K562 (cell line): ENCODE measurements around the gene YEATS2. TPM values are rescaled to one million over a fixed set of nuclear protein-coding genes. Genes with fewer than 3 reads are reported as not detected.

ENCODE experiments used
- ATAC-seq: fragments of 200-7000 bp; cut with Tn5 transposase; 3 replicates; pipeline ENCODE4 v1.9.1; 2020; ENCODE audit warnings: moderate library complexity
- BruUV-seq: library from RNA; stranded (reverse); fragments of 400-500 nt; replicated peaks from 2 replicates; lab custom pipeline; 2021; lab: Mats Ljungman, UMichigan
- CTCF ChIA-PET: fragments of 300-600 bp; formaldehyde crosslinking; extraction: SDS; loops from one replicate; lab custom pipeline; 2021; ENCODE audit warnings: low intra/inter-chr PET ratio; lab: Yijun Ruan, JAX
- POLR2A ChIA-PET: fragments of 300-600, 350-650 bp; sonication (Branson Sonifier 250); formaldehyde crosslinking; extraction: SDS; loops from one replicate; lab custom pipeline; 2021; ENCODE audit warnings: antibody characterized with exemption, inconsistent platforms; lab: Yijun Ruan, JAX
- DNase-seq, 4 experiments: peaks; one replicate each; pipeline versions ENCODE4 v3.0.0 to v3.0.0-alpha.2; 2011 to 2018; ENCODE audit warnings: low spot score in 3 of 4, mixed read lengths in 3 of 4; ENCODE audit errors: extremely low read depth in 1 of 4
- FAIRE-seq: peaks from 2 replicates; lab custom pipeline; 2011; peaks lifted over from hg19 to GRCh38; lab: Jason Lieb, UNC
- H2AFZ ChIP-seq: 2 replicates; pipeline ENCODE4 v1.6.0; 2011; ENCODE audit warnings: low read depth, low read length, control low read depth, inconsistent platforms
- H3K27ac ChIP-seq: fragments of 200-600 bp; 3 replicates; pipeline ENCODE4 v1.8.0; 2011; ENCODE audit warnings: low read depth, mild to moderate bottlenecking, control low read depth, inconsistent platforms, low read length, moderate library complexity, mixed read lengths; ENCODE audit errors: extremely low read depth
- H3K27me3 ChIP-seq, 2 experiments: fragments of 300-600 bp in 1 of 2; 2 replicates in 1 of 2; 3 replicates in 1 of 2; pipeline versions ENCODE4 v1.6.0 to v1.8.0; 2011; ENCODE audit warnings: inconsistent platforms in 2 of 2, low read length in 2 of 2, mild to moderate bottlenecking in 1 of 2, mixed read lengths in 1 of 2, moderate library complexity in 1 of 2; ENCODE audit not compliant: control insufficient read depth in 2 of 2, insufficient read depth in 2 of 2
- H3K36me3 ChIP-seq: fragments of 300-600 bp; 3 replicates; pipeline ENCODE4 v1.8.0; 2011; ENCODE audit warnings: mild to moderate bottlenecking, low read length, inconsistent platforms; ENCODE audit not compliant: control insufficient read depth, insufficient read depth
- H3K4me1 ChIP-seq, 2 experiments: fragments of 200-600 bp in 1 of 2; replicated peaks in 1 of 2; 2 replicates in 1 of 2; 3 replicates in 1 of 2; pipeline versions ENCODE4 v1.5.1 to v1.8.0; 2011; ENCODE audit warnings: inconsistent platforms in 2 of 2, low read length in 2 of 2, mild to moderate bottlenecking in 1 of 2, mixed read lengths in 1 of 2, moderate library complexity in 1 of 2; ENCODE audit not compliant: control insufficient read depth in 2 of 2, insufficient read depth in 2 of 2
- H3K4me2 ChIP-seq: 2 replicates; pipeline ENCODE4 v1.6.1; 2011; ENCODE audit warnings: low read length, control low read depth, inconsistent platforms, mixed read lengths; ENCODE audit not compliant: insufficient read depth
- H3K4me3 ChIP-seq: fragments of 200-600 bp; sonication (generic), shearing (Covaris generic); 2 replicates; pipeline ENCODE4 v1.5.1; 2016; ENCODE audit warnings: control low read depth, inconsistent platforms
- H3K79me2 ChIP-seq: fragments of 200-600 bp; 3 replicates; pipeline ENCODE4 v1.8.0; 2011; ENCODE audit warnings: low read length, inconsistent platforms; ENCODE audit not compliant: control insufficient read depth, insufficient read depth
- H3K9ac ChIP-seq, 2 experiments: 2 replicates each; pipeline versions ENCODE4 v1.6.0 to v1.6.1; 2011; ENCODE audit warnings: low read depth in 2 of 2, low read length in 2 of 2, control low read depth in 1 of 2, inconsistent platforms in 1 of 2, mild to moderate bottlenecking in 1 of 2, mixed read lengths in 1 of 2; ENCODE audit not compliant: insufficient read depth in 1 of 2
- H3K9me1 ChIP-seq: one replicate; pipeline ENCODE4 v1.6.0; 2011; ENCODE audit warnings: inconsistent platforms, mild to moderate bottlenecking, low read length, moderate library complexity; ENCODE audit not compliant: control insufficient read depth, insufficient read depth
- H3K9me3 ChIP-seq: replicated peaks from 2 replicates; pipeline ENCODE4 v1.5.1; 2011; ENCODE audit warnings: low read depth, low read length, inconsistent platforms; ENCODE audit not compliant: control insufficient read depth, insufficient read depth
- H4K20me1 ChIP-seq: replicated peaks from 2 replicates; pipeline ENCODE4 v1.6.1; 2011; ENCODE audit warnings: low read length, inconsistent platforms, mixed read lengths; ENCODE audit not compliant: control insufficient read depth, insufficient read depth
- CSDE1 ChIP-seq, 2 experiments: fragments of 450-650 bp; IDR thresholded peaks; 2 replicates each; pipeline ENCODE4 v1.6.1; 2016; ENCODE audit warnings: mild to moderate bottlenecking in 1 of 2
- IRF2 ChIP-seq: sonication (generic); formaldehyde crosslinking; IDR thresholded peaks from 2 replicates; pipeline ENCODE4 v1.8.1; 2022; ENCODE audit warnings: mild to moderate bottlenecking, missing genetic modification reagents
- KAT2B ChIP-seq: IDR thresholded peaks from one replicate; pipeline ENCODE4 v1.6.1; 2012; ENCODE audit warnings: low read depth, mild to moderate bottlenecking, control low read depth, inconsistent platforms, low read length, moderate library complexity
- NEUROD1 ChIP-seq: fragments of 150-350 bp; IDR thresholded peaks from 2 replicates; pipeline ENCODE4 v1.6.1; 2014; ENCODE audit warnings: borderline replicate concordance, low read length, low read depth; ENCODE audit not compliant: partially characterized antibody
- NFXL1 ChIP-seq: fragments of 450-650 bp; formaldehyde crosslinking; IDR thresholded peaks from 2 replicates; pipeline ENCODE4 v1.4.0; 2021; ENCODE audit warnings: mild to moderate bottlenecking
- NONO ChIP-seq, 2 experiments: fragments of 200-400 bp in 1 of 2; fragments of 450-650 bp in 1 of 2; formaldehyde crosslinking in 1 of 2; IDR thresholded peaks; 2 replicates each; pipeline ENCODE4 v1.6.1; 2017; ENCODE audit warnings: low read depth in 2 of 2, mild to moderate bottlenecking in 2 of 2, moderate library complexity in 2 of 2, low read length in 1 of 2
- NRF1 ChIP-seq, 2 experiments: fragments of 450-650 bp; IDR thresholded peaks in 1 of 2; conservative IDR thresholded peaks in 1 of 2; 2 replicates each; pipeline ENCODE4 v1.6.1; 2014; ENCODE audit warnings: mild to moderate bottlenecking in 2 of 2
- POLR2A ChIP-seq: fragments of 450-650 bp; conservative IDR thresholded peaks from 2 replicates; pipeline ENCODE4 v1.6.1; 2016
- PRPF4 ChIP-seq: fragments of 200-400 bp; formaldehyde crosslinking; IDR thresholded peaks from one replicate; pipeline ENCODE4 v1.6.1; 2017; ENCODE audit warnings: low read length, low read depth, mild to moderate bottlenecking; ENCODE audit not compliant: insufficient read depth, poor library complexity, severe bottlenecking
- RUNX1 ChIP-seq: sonication (generic); IDR thresholded peaks from 2 replicates; pipeline ENCODE4 v1.6.1; 2016; ENCODE audit warnings: antibody characterized with exemption, low read depth
- SAFB ChIP-seq: fragments of 200-400 bp; formaldehyde crosslinking; IDR thresholded peaks from 2 replicates; pipeline ENCODE4 v1.6.1; 2017; ENCODE audit warnings: low read depth, low read length, borderline replicate concordance
- SMARCA5 ChIP-seq: fragments of 450-650 bp; IDR thresholded peaks from 2 replicates; pipeline ENCODE4 v1.6.1; 2016
- TAL1 ChIP-seq: fragments of 450-650 bp; IDR thresholded peaks from 2 replicates; pipeline ENCODE4 v1.6.1; 2016; ENCODE audit warnings: mild to moderate bottlenecking
- ZNF274 ChIP-seq: IDR thresholded peaks from 2 replicates; pipeline ENCODE4 v1.6.1; 2011; ENCODE audit warnings: low read depth, mild to moderate bottlenecking, low read length, moderate library complexity, borderline replicate concordance
- WGBS: fragments of 100-300 bp; shearing (Covaris generic); methylation state at CpG from one replicate; pipeline ENCODE4 v1.1.6; 2016; ENCODE audit warnings: low coverage, mixed read lengths; ENCODE audit not compliant: insufficient coverage; ENCODE audit errors: missing lambda C conversion rate; 5-methylcytosine and 5-hydroxymethylcytosine counted together
- in situ Hi-C: fragments of 300-500 bp; cut with MboI; formaldehyde crosslinking; loops from 4 replicates; pipeline ENCODE4 v1.15.0; 2018; ENCODE audit warnings: inconsistent platforms, mixed read lengths
- intact Hi-C: fragments of 100-400 bp; cut with micrococcal nuclease; formaldehyde crosslinking; loops from 2 replicates; pipeline ENCODE4 v1.14.2; 2022
- polyA plus RNA-seq, 8 experiments: library from polyadenylated mRNA; depleted of rRNA in 4 of 8; stranded (reverse) in 5 of 8; unstranded in 3 of 8; fragments of >200 nt; fragmentation: Nextera tagmentation in 2 of 8; fragmentation: Illumina TruSeq in 1 of 8; extraction: Ambion mirVana in 2 of 8; extraction: Trizol in 1 of 8; gene quantifications; 2 replicates each; pipeline versions ENCODE4 v1.2.1 to v1.2.3, GENCODE V29; 2011 to 2014; ENCODE audit warnings: inconsistent platforms in 1 of 8, missing spikeins in 1 of 8
- total RNA-seq, 7 experiments: library from RNA; depleted of rRNA in 6 of 7; stranded (reverse); fragments of >200 nt in 6 of 7; fragmentation: Illumina TruSeq in 2 of 7; extraction: Trizol in 2 of 7; gene quantifications; 2 replicates each; pipeline versions ENCODE4 v1.2.1 to v1.2.3, GENCODE V29; 2011 to 2021; ENCODE audit warnings: low replicate concordance in 1 of 7
- TF ChIP-seq, protein P1 (sequence below): fragments of 250-450 bp; sonication (Bioruptor Pico); IDR thresholded peaks from 2 replicates; pipeline ENCODE4 v1.8.0; 2021; ENCODE audit warnings: mild to moderate bottlenecking, moderate library complexity
- TF ChIP-seq, protein P2 (sequence below): sonication (generic); formaldehyde crosslinking; IDR thresholded peaks from 2 replicates; pipeline ENCODE4 v1.8.1; 2023; ENCODE audit warnings: mild to moderate bottlenecking, missing genetic modification reagents

The YEATS2 gene
- total and polyA plus RNA-seq, 9 of the 15 experiments (the other 6 are each of a cell fraction or from before 2014, with no cell fraction given): 1.8 to 35.2 (median 19.0) TPM

- TF ChIP-seq CSDE1 (IDR thresholded peaks at IDR 0.05) (no peak), TAL1 (no peak), KAT2B (no peak), NFXL1 (CRISPR knock-in tag) (no peak), PRPF4 (no peak), ZNF274 (no peak), POLR2A (no peak), SMARCA5 (no peak), NONO (IDR thresholded peaks at IDR 0.05; ENCODE audit: low read depth in 2 of 2, low read length in 1 of 2) (no peak), NEUROD1 (no peak), SAFB (no peak), NRF1 (conservative IDR thresholded peaks at IDR 0.05 in 1 of 2, IDR thresholded peaks at IDR 0.05 in 1 of 2) (no peak), RUNX1 (no peak), IRF2 (CRISPR knock-in tag) (no peak)
- TF ChIP-seq, protein P1, sequence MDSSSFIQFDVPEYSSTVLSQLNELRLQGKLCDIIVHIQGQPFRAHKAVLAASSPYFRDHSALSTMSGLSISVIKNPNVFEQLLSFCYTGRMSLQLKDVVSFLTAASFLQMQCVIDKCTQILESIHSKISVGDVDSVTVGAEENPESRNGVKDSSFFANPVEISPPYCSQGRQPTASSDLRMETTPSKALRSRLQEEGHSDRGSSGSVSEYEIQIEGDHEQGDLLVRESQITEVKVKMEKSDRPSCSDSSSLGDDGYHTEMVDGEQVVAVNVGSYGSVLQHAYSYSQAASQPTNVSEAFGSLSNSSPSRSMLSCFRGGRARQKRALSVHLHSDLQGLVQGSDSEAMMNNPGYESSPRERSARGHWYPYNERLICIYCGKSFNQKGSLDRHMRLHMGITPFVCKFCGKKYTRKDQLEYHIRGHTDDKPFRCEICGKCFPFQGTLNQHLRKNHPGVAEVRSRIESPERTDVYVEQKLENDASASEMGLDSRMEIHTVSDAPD (CRISPR knock-in tag): no peak
- TF ChIP-seq, protein P2, sequence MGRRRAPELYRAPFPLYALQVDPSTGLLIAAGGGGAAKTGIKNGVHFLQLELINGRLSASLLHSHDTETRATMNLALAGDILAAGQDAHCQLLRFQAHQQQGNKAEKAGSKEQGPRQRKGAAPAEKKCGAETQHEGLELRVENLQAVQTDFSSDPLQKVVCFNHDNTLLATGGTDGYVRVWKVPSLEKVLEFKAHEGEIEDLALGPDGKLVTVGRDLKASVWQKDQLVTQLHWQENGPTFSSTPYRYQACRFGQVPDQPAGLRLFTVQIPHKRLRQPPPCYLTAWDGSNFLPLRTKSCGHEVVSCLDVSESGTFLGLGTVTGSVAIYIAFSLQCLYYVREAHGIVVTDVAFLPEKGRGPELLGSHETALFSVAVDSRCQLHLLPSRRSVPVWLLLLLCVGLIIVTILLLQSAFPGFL: no peak
- no peak for ATAC-seq
- 90% methylated on average over 9 of the region's 11 CpGs for WGBS
- no peaks in the 10 kb centered on the region for H3K9me1 ChIP-seq
- no peak overlapping the region for H3K9ac ChIP-seq
- ChIA-PET POLR2A (no interaction called here), CTCF (no interaction called here)
- no peaks in the 10 kb centered on the region for H4K20me1 ChIP-seq
- no TSS peak for BruUV-seq
- H3K27me3 ChIP-seq: no peaks in the 10 kb centered on the region
- no peak overlapping the region for H3K4me3 ChIP-seq
- H3K4me1 ChIP-seq: no peaks in the 10 kb centered on the region; a peak in 1 of 5 replicates
- in situ Hi-C loops: no loop called here
- intact Hi-C loops: no loop called here
- no peak for DNase-seq
- H2AFZ ChIP-seq: no peak overlapping the region
- H3K36me3 ChIP-seq: peaks cover 47% of the 10 kb centered on the region
- no peak overlapping the region for H3K4me2 ChIP-seq
- H3K79me2 ChIP-seq: no peaks in the 10 kb centered on the region
- no peaks in the 10 kb centered on the region for H3K9me3 ChIP-seq
- no peak overlapping the region for H3K27ac ChIP-seq
- FAIRE-seq: no peak
Measured at GRCh38 chr3:183811638-183812037, 114.0 kb downstream of the YEATS2 start.
